ENCODE data around the gene TAOK2.

The TAOK2 gene

GRCh38 chr16:29975811-29976511, 2.3 kb downstream of the TAOK2 start:
- no peak for DNase-seq (ENCODE audit: insufficient read length, low spot score)
- no peak for TF ChIP-seq POLR2A (IDR thresholded peaks at IDR 0.05; ENCODE audit: low read depth, low read length)
- no peak for FAIRE-seq

DNA sequence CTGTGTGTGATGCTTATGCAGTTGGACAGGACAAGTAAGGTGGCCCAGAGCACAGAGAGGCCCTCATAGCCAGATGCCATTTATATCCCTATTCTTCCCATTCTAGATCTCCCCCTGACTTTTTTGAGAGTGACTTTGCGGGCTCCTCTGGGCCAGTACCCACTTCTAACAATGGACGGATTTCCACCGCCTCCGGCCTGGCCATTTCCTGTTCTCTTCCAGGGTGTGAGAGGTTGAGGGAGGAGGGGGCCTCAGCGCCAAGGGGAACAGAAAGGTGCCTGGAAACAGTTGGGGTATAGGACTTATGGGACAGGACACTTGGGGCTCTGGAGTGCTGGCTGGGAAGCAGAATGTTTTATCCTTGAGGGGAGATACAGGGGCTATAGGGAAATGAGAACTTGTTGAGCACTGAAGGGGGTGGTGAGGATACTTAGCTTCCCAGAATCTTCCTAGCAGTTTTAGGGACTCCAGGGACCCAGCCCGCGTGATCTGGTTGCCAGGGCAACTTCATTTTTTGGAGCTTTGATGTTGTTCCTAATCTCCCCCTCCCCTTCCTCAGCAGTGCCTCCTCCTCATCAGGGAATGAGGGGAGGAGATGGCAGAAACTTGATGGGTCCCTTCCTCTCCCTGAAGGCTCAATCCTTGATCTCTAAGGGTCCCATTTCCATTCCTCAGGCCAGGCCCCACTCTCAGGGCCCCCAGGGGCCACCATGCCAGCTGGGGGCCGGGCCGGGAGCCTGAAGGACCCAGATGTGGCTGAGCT, 3.6 kb downstream of the TAOK2 start:
- DNase-seq (ENCODE audit: insufficient read length, low spot score) (no peak), FAIRE-seq (no peak)
- no peak for TF ChIP-seq POLR2A (IDR thresholded peaks at IDR 0.05; ENCODE audit: low read depth, low read length)

- FAIRE-seq (no peak), DNase-seq (ENCODE audit: insufficient read length, low spot score) (no peak)
- no peak for TF ChIP-seq POLR2A (IDR thresholded peaks at IDR 0.05; ENCODE audit: low read depth, low read length)
Observed at GRCh38 chr16:29978081-29978480, 4.4 kb downstream of the TAOK2 start.

GRCh38 chr16:29978564-29979270, 5.0 kb downstream of the TAOK2 start:
- DNase-seq (ENCODE audit: insufficient read length, low spot score) (no peak), FAIRE-seq (no peak)
- TF ChIP-seq POLR2A (IDR thresholded peaks at IDR 0.05; ENCODE audit: low read depth, low read length) = no peak

DNA sequence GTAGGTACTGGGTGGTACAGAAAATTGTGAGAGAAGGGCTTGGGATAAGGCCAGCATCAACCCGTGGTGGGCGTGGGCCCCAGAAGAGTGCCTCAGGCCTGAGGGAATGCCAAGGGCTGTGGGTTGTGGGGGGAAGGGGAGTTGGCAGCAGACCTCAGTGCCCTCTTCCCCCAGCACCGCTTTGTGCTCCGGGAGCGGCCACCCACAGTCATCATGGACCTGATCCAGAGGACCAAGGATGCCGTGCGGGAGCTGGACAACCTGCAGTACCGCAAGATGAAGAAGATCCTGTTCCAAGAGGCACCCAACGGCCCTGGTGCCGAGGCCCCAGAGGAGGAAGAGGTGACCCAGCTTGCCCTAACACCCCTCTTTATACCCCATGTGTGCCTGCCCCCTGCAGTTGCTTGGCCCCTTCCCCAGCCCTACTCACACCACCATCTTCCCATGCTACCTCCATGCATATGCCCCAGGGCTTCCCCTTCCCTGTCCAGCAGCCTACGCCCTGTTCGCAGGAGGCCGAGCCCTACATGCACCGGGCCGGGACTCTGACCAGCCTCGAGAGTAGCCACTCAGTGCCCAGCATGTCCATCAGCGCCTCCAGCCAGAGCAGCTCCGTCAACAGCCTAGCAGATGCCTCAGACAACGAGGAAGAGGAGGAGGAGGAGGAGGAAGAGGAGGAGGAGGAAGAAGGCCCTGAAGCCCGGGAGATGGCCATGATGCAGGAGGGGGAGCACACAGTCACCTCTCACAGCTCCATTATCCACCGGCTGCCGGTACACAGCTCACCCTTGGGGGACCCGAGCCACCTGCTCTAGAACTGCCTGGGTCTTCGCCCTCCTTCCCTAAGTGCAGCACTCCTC, 9.1 kb downstream of the TAOK2 start:
- DNase-seq (ENCODE audit: insufficient read length, low spot score) (no peak), FAIRE-seq (no peak)
- no peak for TF ChIP-seq POLR2A (IDR thresholded peaks at IDR 0.05; ENCODE audit: low read depth, low read length)

- no peak for TF ChIP-seq POLR2A (IDR thresholded peaks at IDR 0.05; ENCODE audit: low read depth, low read length)
- DNase-seq (ENCODE audit: insufficient read length, low spot score) (no peak), FAIRE-seq (no peak)
Observed at GRCh38 chr16:29983420-29984136, 9.9 kb downstream of the TAOK2 start.

DNA sequence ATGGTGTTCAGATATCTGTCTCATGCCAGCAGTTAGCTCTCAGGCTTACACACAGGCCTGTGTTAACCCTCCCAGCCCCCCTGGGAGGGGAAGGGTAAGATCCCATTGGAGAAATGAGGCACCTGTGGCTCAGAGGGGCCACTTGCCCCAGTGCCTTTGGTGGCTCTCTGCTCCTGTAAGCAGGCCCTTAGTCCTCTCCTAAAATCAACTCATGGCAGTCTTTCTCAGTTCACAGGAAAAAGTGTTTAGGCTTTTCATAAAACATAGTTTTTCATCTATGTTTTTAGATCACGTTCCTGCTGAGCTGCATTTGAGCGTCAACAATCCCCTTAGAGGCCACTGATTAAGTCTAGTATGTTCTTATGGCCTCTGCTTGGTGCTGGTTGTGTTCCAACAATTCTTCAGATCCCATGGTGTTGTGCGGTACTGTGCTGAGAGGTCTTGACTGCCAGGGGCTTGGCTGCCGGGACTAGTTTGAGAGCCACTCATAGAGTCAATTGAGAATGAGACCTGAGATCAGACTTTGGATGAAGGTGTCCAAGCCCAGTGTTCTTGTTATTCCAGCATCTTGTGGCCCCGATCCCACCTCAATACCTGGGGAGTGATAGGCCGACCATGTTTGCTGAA, 10.6 kb downstream of the TAOK2 start:
- DNase-seq (ENCODE audit: insufficient read length, low spot score) = no peak
- FAIRE-seq = no peak
- no peak for TF ChIP-seq POLR2A (IDR thresholded peaks at IDR 0.05; ENCODE audit: low read depth, low read length)

DNA sequence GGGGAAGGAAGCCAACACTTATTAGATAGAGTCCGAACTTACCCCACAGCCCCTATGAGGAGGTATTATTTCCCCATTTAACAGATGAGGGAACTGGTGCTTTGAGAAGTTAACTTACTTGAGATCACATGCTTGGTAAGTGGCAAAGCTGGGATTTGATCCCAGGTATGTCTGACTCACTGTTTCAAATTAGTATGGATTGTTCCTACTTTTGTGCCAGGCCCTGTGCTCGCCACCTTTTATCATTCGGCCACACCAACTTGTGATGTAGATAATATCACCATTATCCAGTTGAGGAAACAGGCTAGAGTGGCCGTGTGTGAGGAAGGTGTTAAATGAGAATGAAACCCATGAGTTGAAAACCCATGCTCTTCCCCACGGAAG, 11.1 kb downstream of the TAOK2 start:
- no peak for FAIRE-seq
- DNase-seq (ENCODE audit: insufficient read length, low spot score) = no peak
- no peak for TF ChIP-seq POLR2A (IDR thresholded peaks at IDR 0.05; ENCODE audit: low read depth, low read length)

- no peak for FAIRE-seq
- TF ChIP-seq POLR2A (IDR thresholded peaks at IDR 0.05; ENCODE audit: low read depth, low read length) = no peak
- DNase-seq (ENCODE audit: insufficient read length, low spot score) = no peak
Observed at GRCh38 chr16:29985271-29985811, 11.7 kb downstream of the TAOK2 start.

DNA sequence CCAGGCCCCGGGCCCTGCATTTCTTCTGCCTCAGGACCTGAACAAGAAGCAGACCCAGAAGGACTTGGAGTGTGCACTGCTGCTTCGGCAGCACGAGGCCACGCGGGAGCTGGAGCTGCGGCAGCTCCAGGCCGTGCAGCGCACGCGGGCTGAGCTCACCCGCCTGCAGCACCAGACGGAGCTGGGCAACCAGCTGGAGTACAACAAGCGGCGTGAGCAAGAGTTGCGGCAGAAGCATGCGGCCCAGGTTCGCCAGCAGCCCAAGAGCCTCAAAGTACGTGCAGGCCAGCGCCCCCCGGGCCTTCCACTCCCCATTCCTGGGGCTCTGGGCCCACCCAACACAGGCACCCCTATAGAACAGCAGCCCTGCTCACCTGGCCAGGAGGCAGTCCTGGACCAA, 12.6 kb downstream of the TAOK2 start:
- no peak for FAIRE-seq
- no peak for TF ChIP-seq POLR2A (IDR thresholded peaks at IDR 0.05; ENCODE audit: low read depth, low read length)
- no peak for DNase-seq (ENCODE audit: insufficient read length, low spot score)

- TF ChIP-seq POLR2A (IDR thresholded peaks at IDR 0.05; ENCODE audit: low read depth, low read length) = no peak
- FAIRE-seq = no peak
- no peak for DNase-seq (ENCODE audit: insufficient read length, low spot score)
Observed at GRCh38 chr16:29986931-29987330, 13.3 kb downstream of the TAOK2 start.

- TF ChIP-seq POLR2A (IDR thresholded peaks at IDR 0.05; ENCODE audit: low read depth, low read length) = no peak
- FAIRE-seq = no peak
Observed at GRCh38 chr16:29987371-29988085, 13.9 kb downstream of the TAOK2 start.

More at GRCh38 chr16:29987371-29988085, 13.9 kb downstream of the TAOK2 start:
- no peak for DNase-seq (ENCODE audit: insufficient read length, low spot score)
